Right lobe of liver (tissue), 6 donors: Measurements from ENCODE around the gene LIG1. TPM values are rescaled to one million over a fixed set of nuclear protein-coding genes. Genes with fewer than 3 reads are reported as not detected.

Experiments
- ATAC-seq, 4 donors: fragments of 200-7000 bp; cut with Tn5 transposase; one replicate each; pipeline ENCODE4 v1.9.1; 2020; ENCODE audit warnings: mild to moderate bottlenecking in 4 of 4, moderate library complexity in 4 of 4
- DNase-seq, 3 donors: peaks; one replicate each; pipeline ENCODE4 v3.0.0-alpha.2; 2020
- H3K27ac ChIP-seq, 3 donors: fragments of 200-600 bp; one replicate each; pipeline ENCODE4 v1.8.0; 2022
- H3K27me3 ChIP-seq, 2 donors: fragments of 200-600 bp; one replicate each; pipeline ENCODE4 v1.8.0; 2022
- H3K36me3 ChIP-seq, 4 donors: fragments of 200-600 bp; sonication (generic) in 1 of 4; one replicate each; pipeline versions ENCODE4 v1.5.1 to v1.8.0; 2017 to 2022; ENCODE audit warnings: control low read depth in 1 of 4
- H3K4me1 ChIP-seq, 4 donors: fragments of 200-600 bp; sonication (generic) in 1 of 4; one replicate each; pipeline versions ENCODE4 v1.5.1 to v1.8.0; 2017 to 2022; ENCODE audit warnings: control low read depth in 1 of 4
- H3K4me3 ChIP-seq, 3 donors: fragments of 200-600 bp; one replicate each; pipeline ENCODE4 v1.8.0; 2022
- H3K9me3 ChIP-seq, 4 donors: fragments of 200-600 bp; sonication (generic) in 1 of 4; one replicate each; pipeline versions ENCODE4 v1.5.1 to v1.8.0; 2017 to 2022; ENCODE audit warnings: control low read depth in 1 of 4
- CTCF ChIP-seq, 4 donors: fragments of 200-600 bp in 3 of 4; fragments of 450-650 bp in 1 of 4; IDR thresholded peaks; one replicate each; pipeline versions ENCODE4 v1.5.1 to v1.8.0; 2016 to 2022; ENCODE audit warnings: antibody characterized with exemption in 4 of 4, mild to moderate bottlenecking in 2 of 4
- POLR2A ChIP-seq: fragments of 450-650 bp; IDR thresholded peaks from one replicate; pipeline ENCODE4 v1.6.1; 2017; ENCODE audit warnings: antibody characterized with exemption, mild to moderate bottlenecking
- WGBS: methylation state at CpG from one replicate; pipeline ENCODE4 v1.1.6; 2018; ENCODE audit warnings: low coverage, low lambda C conversion rate; ENCODE audit not compliant: insufficient coverage; ENCODE audit errors: missing lambda C conversion rate; 5-methylcytosine and 5-hydroxymethylcytosine counted together
- intact Hi-C, 2 donors: fragments of 100-400 bp; cut with DNase I; formaldehyde crosslinking; loops; one replicate each; pipeline versions ENCODE4 v1.11.2 to v1.14.1; 2022
- total RNA-seq, 6 experiments: library from RNA; depleted of rRNA in 2 of 6; stranded (reverse); fragments of >200 nt in 2 of 6; fragmentation: NEBNext Ultra II Directional in 3 of 6; extraction: Animal tissue kit (Norgen Biotek cat#: 25700) in 3 of 6; gene quantifications; one replicate each; pipeline versions ENCODE4 v1.1.0 to v1.2.4, GENCODE V29; 2016 to 2023
- donor health status: DM: no; HTN: yes; CAD: no.
- donor health status: DM: no; HTN: no; CAD: no.
- donor health status: DM: no; HTN: no; CAD: no.
- donor health status: DM: no; HTN: yes; CAD: no.
- donor health status: DM: no; HTN: yes; CAD: no.

Gene LIG1
- total RNA-seq, 6 experiments from 2014 or later, result 5.2 to 16.6 (median 7.7) TPM

- intact Hi-C loops, result no loop called here
Measured at GRCh38 chr19:48206397-48207093, 36.4 kb upstream of the LIG1 start.

GRCh38 chr19:48203794-48204628, 33.9 kb upstream of the LIG1 start:
- ATAC-seq, result peak; percentile 99 to 100 (median 100)
- no peaks in the 10 kb centered on the region for H3K36me3 ChIP-seq
- peak overlapping the region; percentile 57 to 81 (median 68) for H3K4me3 ChIP-seq
- H3K27me3 ChIP-seq, result no peaks in the 10 kb centered on the region
- intact Hi-C loops, result no loop called here
- no peaks in the 10 kb centered on the region for H3K9me3 ChIP-seq
- WGBS, result 2% methylated on average over 20 of the region's 34 CpGs
- peak; percentile 93 to 96 (median 96) for DNase-seq
- TF ChIP-seq POLR2A (peak; percentile 70), CTCF (IDR thresholded peaks at IDR 0.05) (no peak)
- H3K27ac ChIP-seq, result peak overlapping the region in 2 of 3 donors; percentile 19 to 50
- H3K4me1 ChIP-seq, result peaks cover 0 to 6% (median 0%) of the 10 kb centered on the region in 4 donors

More at GRCh38 chr19:48206397-48207093, 36.4 kb upstream of the LIG1 start:
- no peaks in the 10 kb centered on the region for H3K9me3 ChIP-seq
- no peak overlapping the region for H3K27ac ChIP-seq
- ATAC-seq (no peak), DNase-seq (no peak)
- TF ChIP-seq POLR2A, result no peak
- peaks cover 0 to 7% (median 0%) of the 10 kb centered on the region in 4 donors for H3K36me3 ChIP-seq
- H3K4me3 ChIP-seq, result no peak overlapping the region
- 70% methylated on average over 8 of the region's 9 CpGs for WGBS
- peaks cover 0 to 6% (median 0%) of the 10 kb centered on the region in 4 donors for H3K4me1 ChIP-seq
- H3K27me3 ChIP-seq, result no peaks in the 10 kb centered on the region

GRCh38 chr19:48203222-48203793, 33.2 kb upstream of the LIG1 start:
- Histone ChIP-seq H3K36me3 (no peaks in the 10 kb centered on the region), H3K4me3 (peak overlapping the region; percentile 57 to 81 (median 68)), H3K4me1 (peaks cover 0 to 6% (median 0%) of the 10 kb centered on the region in 4 donors), H3K27ac (peak overlapping the region in 2 of 3 donors; percentile 19 to 50), H3K27me3 (no peaks in the 10 kb centered on the region), H3K9me3 (no peaks in the 10 kb centered on the region)
- TF ChIP-seq POLR2A, result no peak
- no peak for TF ChIP-seq CTCF (IDR thresholded peaks at IDR 0.05)
- DNase-seq (no peak), ATAC-seq (no peak)
- intact Hi-C loops, result no loop called here
- 4% methylated on average over 5 of the region's 5 CpGs for WGBS

GRCh38 chr19:48196933-48197665, 27.0 kb upstream of the LIG1 start:
- WGBS, result 50% methylated on average over 11 of the region's 13 CpGs
- Histone ChIP-seq H3K27me3 (no peaks in the 10 kb centered on the region), H3K4me1 (no peaks in the 10 kb centered on the region), H3K4me3 (no peak overlapping the region), H3K9me3 (no peaks in the 10 kb centered on the region), H3K27ac (no peak overlapping the region), H3K36me3 (no peaks in the 10 kb centered on the region)
- TF ChIP-seq CTCF (IDR thresholded peaks at IDR 0.05) (no peak), POLR2A (no peak)
- peak in 1 of 3 donors; percentile 41 for DNase-seq
- intact Hi-C loops, result no loop called here
- ATAC-seq, result peak; percentile 10 to 55 (median 38)
